HepG2 (cell line): ENCODE results near the gene FLACC1. TPM values are rescaled to one million over a fixed set of nuclear protein-coding genes. Genes with fewer than 3 reads are reported as not detected.

Experiments
- HNF1B ChIP-seq: sonication (generic); formaldehyde crosslinking; IDR thresholded peaks from 2 replicates; pipeline ENCODE4 v1.5.1; 2020; ENCODE audit warnings: mild to moderate bottlenecking, moderate library complexity, missing genetic modification reagents
- KMT2A ChIP-seq: sonication (generic); formaldehyde crosslinking; IDR thresholded peaks from 2 replicates; pipeline ENCODE4 v1.4.0; 2020; ENCODE audit warnings: missing genetic modification reagents
- MAZ ChIP-seq, 2 experiments: sonication (generic) in 1 of 2; formaldehyde crosslinking in 1 of 2; IDR thresholded peaks; 2 replicates each; pipeline versions ENCODE4 v1.5.0 to v1.6.1; 2012 to 2020; ENCODE audit warnings: low read depth in 2 of 2, mild to moderate bottlenecking in 2 of 2, borderline replicate concordance in 1 of 2, improper control_type of control experiment in 1 of 2, low read length in 1 of 2, missing genetic modification reagents in 1 of 2, moderate library complexity in 1 of 2
- MED1 ChIP-seq: sonication (generic); formaldehyde crosslinking; IDR thresholded peaks from 2 replicates; pipeline ENCODE4 v1.4.0; 2020; ENCODE audit warnings: missing genetic modification reagents
- MXD3 ChIP-seq: IDR thresholded peaks from 2 replicates; pipeline ENCODE4 v1.6.1; 2016; ENCODE audit warnings: mild to moderate bottlenecking, missing biosample characterization, missing genetic modification reagents
- POGK ChIP-seq: sonication (generic); formaldehyde crosslinking; conservative IDR thresholded peaks from 2 replicates; pipeline ENCODE4 v1.8.0; 2022; ENCODE audit warnings: mild to moderate bottlenecking, moderate library complexity, missing genetic modification reagents
- RCOR2 ChIP-seq: IDR thresholded peaks from 2 replicates; pipeline ENCODE4 v1.6.1; 2016; ENCODE audit warnings: missing biosample characterization, missing genetic modification reagents
- ZFX ChIP-seq: sonication (generic); formaldehyde crosslinking; IDR thresholded peaks from 2 replicates; pipeline ENCODE4 v1.4.0; 2020; ENCODE audit warnings: mild to moderate bottlenecking, low read depth, missing genetic modification reagents, moderate library complexity
- ZNF296 ChIP-seq: sonication (generic); formaldehyde crosslinking; conservative IDR thresholded peaks from 2 replicates; pipeline ENCODE4 v1.5.0; 2020; ENCODE audit warnings: mild to moderate bottlenecking, missing genetic modification reagents
- ZNF350 ChIP-seq: sonication (generic); formaldehyde crosslinking; IDR thresholded peaks from 2 replicates; pipeline ENCODE4 v1.4.0; 2020; ENCODE audit warnings: mild to moderate bottlenecking, low read depth, missing genetic modification reagents, borderline replicate concordance
- ZNF512 ChIP-seq: sonication (generic); formaldehyde crosslinking; IDR thresholded peaks from 2 replicates; pipeline ENCODE4 v1.4.0; 2020; ENCODE audit warnings: mild to moderate bottlenecking, missing genetic modification reagents
- ZNF777 ChIP-seq: sonication (generic); formaldehyde crosslinking; IDR thresholded peaks from 2 replicates; pipeline ENCODE4 v1.4.0; 2020; ENCODE audit warnings: missing genetic modification reagents
- polyA plus RNA-seq, 8 experiments: library from polyadenylated mRNA; depleted of rRNA in 3 of 8; stranded (reverse) in 7 of 8; unstranded in 1 of 8; fragments of >200 nt; fragmentation: Illumina TruSeq in 4 of 8; extraction: Trizol in 4 of 8; gene quantifications; 2 replicates each; pipeline versions ENCODE4 v1.2.1 to v1.2.3, GENCODE V29; 2011 to 2016; ENCODE audit warnings: low read depth in 4 of 8, missing spikeins in 1 of 8, mixed read lengths in 1 of 8; ENCODE audit not compliant: insufficient read depth in 1 of 8
- total RNA-seq, 5 experiments: library from RNA; depleted of rRNA; stranded (reverse); fragments of >200 nt; fragmentation: Illumina TruSeq; extraction: Trizol; gene quantifications; 2 replicates each; pipeline ENCODE4 v1.2.3, GENCODE V29; 2016; ENCODE audit warnings: low read depth in 1 of 5
- TF ChIP-seq, protein P1 (sequence below): IDR thresholded peaks from 2 replicates; pipeline ENCODE4 v1.6.1; 2012; ENCODE audit warnings: inconsistent platforms
- TF ChIP-seq, protein P2 (sequence below), 2 experiments: sonication (generic) in 1 of 2; formaldehyde crosslinking in 1 of 2; IDR thresholded peaks; 2 replicates each; pipeline versions ENCODE4 v1.6.1 to v1.9.0; 2014 to 2022; ENCODE audit warnings: antibody characterized with exemption in 1 of 2, borderline replicate concordance in 1 of 2, inconsistent platforms in 1 of 2, low read depth in 1 of 2, missing genetic modification reagents in 1 of 2
- TF ChIP-seq, protein P3 (sequence below): sonication (generic); formaldehyde crosslinking; IDR thresholded peaks from 2 replicates; pipeline ENCODE4 v1.5.0; 2020; ENCODE audit warnings: missing genetic modification reagents

FLACC1 gene
- total and polyA plus RNA-seq, 2 of the 13 experiments (the other 11 are each of a cell fraction or from before 2014, with no cell fraction given) = 0.35 to 0.59 TPM

DNA sequence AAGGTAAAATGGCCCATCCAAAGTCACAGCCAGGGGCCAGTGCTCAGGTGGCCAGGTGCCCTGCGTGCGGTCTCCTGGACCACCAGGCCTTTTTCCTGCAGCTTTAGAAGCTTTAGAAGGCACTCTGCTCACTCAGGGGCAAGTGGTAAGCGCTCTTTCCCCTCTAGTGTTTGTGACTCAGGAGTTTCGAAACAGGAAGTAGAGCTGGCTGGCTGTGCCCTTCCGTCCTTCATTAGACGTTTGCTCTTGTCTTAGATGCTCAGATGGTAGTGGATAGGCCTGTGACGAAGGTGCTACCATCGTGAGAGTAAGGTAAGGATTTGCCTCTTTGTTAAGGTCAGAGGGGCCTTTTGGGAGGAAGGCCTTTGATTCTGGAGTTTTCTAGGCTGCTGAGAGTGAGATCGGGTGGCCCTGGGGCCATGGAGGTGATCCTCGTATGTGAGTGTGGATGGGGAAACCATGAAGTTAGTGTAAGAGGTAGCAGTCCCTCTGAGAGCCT is 96.8 kb downstream of the FLACC1 start, which contains the start of gene CASP8 (continued):
- TF ChIP-seq POGK (CRISPR knock-in tag) (0 out of 2 replicates have a peak, but pooled peaks have one; percentile 48), MXD3 (no peak), HNF1B (CRISPR knock-in tag) (peak; percentile 88), MAZ (IDR thresholded peaks at IDR 0.05; ENCODE audit: borderline replicate concordance, low read depth, low read length) (no peak), MAZ (CRISPR knock-in tag; IDR thresholded peaks at IDR 0.05; ENCODE audit: low read depth) (0 out of 2 replicates have a peak, but pooled peaks have one; percentile 28), KMT2A (CRISPR knock-in tag) (no peak), ZNF512 (CRISPR knock-in tag) (no peak), ZNF777 (CRISPR knock-in tag) (0 out of 2 replicates have a peak, but pooled peaks have one; percentile 48), MED1 (peak; percentile 22; the same call in 1 of the 2 replicates), ZNF350 (CRISPR knock-in tag) (peak; percentile 60; the same call in 1 of the 2 replicates), RCOR2 (CRISPR knock-in tag) (peak; percentile 35; the same call in 1 of the 2 replicates), ZNF296 (CRISPR knock-in tag) (no peak), ZFX (0 out of 2 replicates have a peak, but pooled peaks have one; percentile 55)
- TF ChIP-seq, protein P1, sequence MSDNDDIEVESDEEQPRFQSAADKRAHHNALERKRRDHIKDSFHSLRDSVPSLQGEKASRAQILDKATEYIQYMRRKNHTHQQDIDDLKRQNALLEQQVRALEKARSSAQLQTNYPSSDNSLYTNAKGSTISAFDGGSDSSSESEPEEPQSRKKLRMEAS = peak; percentile 53; the same call in 1 of the 2 replicates
- TF ChIP-seq, protein P2, sequence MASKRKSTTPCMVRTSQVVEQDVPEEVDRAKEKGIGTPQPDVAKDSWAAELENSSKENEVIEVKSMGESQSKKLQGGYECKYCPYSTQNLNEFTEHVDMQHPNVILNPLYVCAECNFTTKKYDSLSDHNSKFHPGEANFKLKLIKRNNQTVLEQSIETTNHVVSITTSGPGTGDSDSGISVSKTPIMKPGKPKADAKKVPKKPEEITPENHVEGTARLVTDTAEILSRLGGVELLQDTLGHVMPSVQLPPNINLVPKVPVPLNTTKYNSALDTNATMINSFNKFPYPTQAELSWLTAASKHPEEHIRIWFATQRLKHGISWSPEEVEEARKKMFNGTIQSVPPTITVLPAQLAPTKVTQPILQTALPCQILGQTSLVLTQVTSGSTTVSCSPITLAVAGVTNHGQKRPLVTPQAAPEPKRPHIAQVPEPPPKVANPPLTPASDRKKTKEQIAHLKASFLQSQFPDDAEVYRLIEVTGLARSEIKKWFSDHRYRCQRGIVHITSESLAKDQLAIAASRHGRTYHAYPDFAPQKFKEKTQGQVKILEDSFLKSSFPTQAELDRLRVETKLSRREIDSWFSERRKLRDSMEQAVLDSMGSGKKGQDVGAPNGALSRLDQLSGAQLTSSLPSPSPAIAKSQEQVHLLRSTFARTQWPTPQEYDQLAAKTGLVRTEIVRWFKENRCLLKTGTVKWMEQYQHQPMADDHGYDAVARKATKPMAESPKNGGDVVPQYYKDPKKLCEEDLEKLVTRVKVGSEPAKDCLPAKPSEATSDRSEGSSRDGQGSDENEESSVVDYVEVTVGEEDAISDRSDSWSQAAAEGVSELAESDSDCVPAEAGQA (IDR thresholded peaks at IDR 0.05; ENCODE audit: low read depth) = 0 out of 2 replicates have a peak, but pooled peaks have one; percentile 17
- TF ChIP-seq, protein P2 (CRISPR knock-in tag; IDR thresholded peaks at IDR 0.05; ENCODE audit: borderline replicate concordance) = no peak
- TF ChIP-seq, protein P3, sequence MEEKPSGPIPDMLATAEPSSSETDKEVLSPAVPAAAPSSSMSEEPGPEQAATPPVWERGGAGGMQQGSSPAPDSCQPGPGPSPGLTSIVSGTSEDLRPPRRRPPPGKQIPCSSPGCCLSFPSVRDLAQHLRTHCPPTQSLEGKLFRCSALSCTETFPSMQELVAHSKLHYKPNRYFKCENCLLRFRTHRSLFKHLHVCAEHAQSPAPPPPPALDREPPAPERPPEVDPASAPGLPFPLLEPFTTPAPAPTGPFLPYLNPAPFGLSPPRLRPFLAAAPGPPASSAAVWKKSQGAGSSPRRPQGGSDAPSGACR (CRISPR knock-in tag) = no peak
